ENCODE results near the gene GTPBP2.

GRCh38 chr6:43636308-43636659, 7.2 kb upstream of the GTPBP2 start:
- TF ChIP-seq CTCF (conservative IDR thresholded peaks at IDR 0.05) (no peak), ZFX (IDR thresholded peaks at IDR 0.05) (no peak)

All from C4-2B (cell line).